IMR-90 (cell line): ENCODE measurements around the gene BMP7. TPM values are rescaled to one million over a fixed set of nuclear protein-coding genes. Genes with fewer than 3 reads are reported as not detected.

ENCODE experiments used
- ATAC-seq: fragments of 200-7000 bp; cut with Tn5 transposase; 2 replicates; pipeline ENCODE4 v1.9.1; 2020; ENCODE audit warnings: low read depth, mild to moderate bottlenecking, moderate library complexity
- BruUV-seq: library from RNA; stranded (reverse); fragments of 400-500 nt; replicated peaks from 2 replicates; lab custom pipeline; 2021; lab: Mats Ljungman, UMichigan
- CTCF ChIA-PET: fragments of 300-600 bp; formaldehyde crosslinking; extraction: SDS; loops from one replicate; lab custom pipeline; 2021; ENCODE audit warnings: antibody characterized with exemption; lab: Yijun Ruan, JAX
- POLR2A ChIA-PET: fragments of 300-600 bp; sonication (Branson Sonifier 250); formaldehyde crosslinking; loops from one replicate; lab custom pipeline; 2022; ENCODE audit warnings: antibody characterized with exemption; ENCODE audit not compliant: unreplicated experiment; lab: Charles Lee
- DNase-seq: peaks from one replicate; pipeline ENCODE4 v3.0.0; 2013
- H2AFZ ChIP-seq: replicated peaks from 2 replicates; pipeline ENCODE3; 2013; ENCODE audit warnings: low read length, mild to moderate bottlenecking; ENCODE audit not compliant: poor library complexity
- H2AK5ac ChIP-seq: 2 replicates; pipeline ENCODE4 v1.6.1; 2013; ENCODE audit warnings: low read depth, low read length, inconsistent platforms
- H2AK9ac ChIP-seq: replicated peaks from 2 replicates; pipeline ENCODE3; 2013; ENCODE audit warnings: mild to moderate bottlenecking, low read depth, low read length, moderate library complexity; ENCODE audit not compliant: poor library complexity
- H2BK120ac ChIP-seq: 2 replicates; pipeline ENCODE4 v1.6.1; 2013; ENCODE audit warnings: low read depth, low read length, inconsistent platforms
- H2BK15ac ChIP-seq: 3 replicates; pipeline ENCODE4 v1.6.1; 2013; ENCODE audit warnings: low read depth, low read length, inconsistent platforms
- H2BK20ac ChIP-seq: 2 replicates; pipeline ENCODE4 v1.6.1; 2013; ENCODE audit warnings: low read depth, mild to moderate bottlenecking, inconsistent platforms, low read length, moderate library complexity
- H2BK5ac ChIP-seq: 2 replicates; pipeline ENCODE4 v1.6.1; 2013; ENCODE audit warnings: mild to moderate bottlenecking, low read depth, low read length, inconsistent platforms; ENCODE audit not compliant: poor library complexity, severe bottlenecking
- H3K14ac ChIP-seq: replicated peaks from 2 replicates; pipeline ENCODE4 v1.6.1; 2013; ENCODE audit warnings: low read depth, low read length, inconsistent platforms
- H3K18ac ChIP-seq: 2 replicates; pipeline ENCODE4 v1.6.1; 2013; ENCODE audit warnings: low read depth, low read length, control low read depth
- H3K23ac ChIP-seq: 2 replicates; pipeline ENCODE4 v1.6.1; 2013; ENCODE audit warnings: low read depth, low read length, inconsistent platforms
- H3K27ac ChIP-seq: 2 replicates; pipeline ENCODE4 v1.5.1; 2013; ENCODE audit warnings: mild to moderate bottlenecking, control low read depth, low read length; ENCODE audit not compliant: insufficient read depth
- H3K27me3 ChIP-seq: 2 replicates; pipeline ENCODE4 v1.6.1; 2013; ENCODE audit warnings: low read length; ENCODE audit not compliant: control insufficient read depth, insufficient read depth
- H3K36me3 ChIP-seq: 2 replicates; pipeline ENCODE4 v1.6.1; 2013; ENCODE audit warnings: low read length, mixed read lengths; ENCODE audit not compliant: control insufficient read depth, insufficient read depth
- H3K4ac ChIP-seq: 2 replicates; pipeline ENCODE4 v1.6.1; 2013; ENCODE audit warnings: low read depth, low read length, inconsistent platforms
- H3K4me1 ChIP-seq: 2 replicates; pipeline ENCODE4 v1.6.1; 2013; ENCODE audit warnings: low read length, mixed read lengths; ENCODE audit not compliant: control insufficient read depth, insufficient read depth
- H3K4me2 ChIP-seq: 2 replicates; pipeline ENCODE4 v1.6.1; 2013; ENCODE audit warnings: low read depth, mild to moderate bottlenecking, control low read depth, low read length, moderate library complexity
- H3K4me3 ChIP-seq: 2 replicates; pipeline ENCODE4 v1.5.1; 2013; ENCODE audit warnings: low read depth, mild to moderate bottlenecking, control low read depth, low read length, moderate library complexity; ENCODE audit not compliant: insufficient read depth
- H3K56ac ChIP-seq: 2 replicates; pipeline ENCODE4 v1.6.1; 2013; ENCODE audit warnings: low read length, inconsistent platforms; ENCODE audit not compliant: insufficient read depth; ENCODE audit errors: extremely low read depth
- H3K79me1 ChIP-seq, 2 experiments: 2 replicates each; pipeline ENCODE4 v1.6.1; 2013; ENCODE audit warnings: low read length in 2 of 2, inconsistent platforms in 1 of 2, low read depth in 1 of 2
- H3K9ac ChIP-seq: 2 replicates; pipeline ENCODE4 v1.6.1; 2013; ENCODE audit warnings: low read depth, low read length, control low read depth
- H3K9me1 ChIP-seq: 2 replicates; pipeline ENCODE4 v1.6.1; 2013; ENCODE audit warnings: low read length, inconsistent platforms; ENCODE audit not compliant: insufficient read depth
- H3K9me3 ChIP-seq: 2 replicates; pipeline ENCODE4 v1.6.1; 2013; ENCODE audit warnings: low read length; ENCODE audit not compliant: control insufficient read depth, insufficient read depth
- H4K20me1 ChIP-seq: 2 replicates; pipeline ENCODE4 v1.6.1; 2013; ENCODE audit warnings: low read length, inconsistent platforms; ENCODE audit not compliant: insufficient read depth
- H4K5ac ChIP-seq: 2 replicates; pipeline ENCODE4 v1.6.1; 2013; ENCODE audit warnings: mild to moderate bottlenecking, low read depth, low read length, control low read depth
- H4K8ac ChIP-seq, 2 experiments: 2 replicates each; pipeline ENCODE4 v1.6.1; 2013; ENCODE audit warnings: low read depth in 2 of 2, low read length in 2 of 2, control low read depth in 1 of 2, inconsistent platforms in 1 of 2
- H4K91ac ChIP-seq: 2 replicates; pipeline ENCODE4 v1.6.1; 2013; ENCODE audit warnings: low read depth, low read length, inconsistent platforms; ENCODE audit not compliant: insufficient read depth
- BHLHE40 ChIP-seq: fragments of 150-350 bp; IDR thresholded peaks from 2 replicates; pipeline ENCODE4 v1.6.1; 2016; ENCODE audit warnings: mild to moderate bottlenecking, low read depth, low read length
- CHD1 ChIP-seq: IDR thresholded peaks from 2 replicates; pipeline ENCODE4 v1.6.1; 2012; ENCODE audit warnings: low read depth, low read length, improper control_type of control experiment
- CTCF ChIP-seq: conservative IDR thresholded peaks from 2 replicates; pipeline ENCODE4 v1.5.1; 2012; ENCODE audit warnings: mild to moderate bottlenecking, low read depth, low read length, improper control_type of control experiment
- ELK1 ChIP-seq: fragments of 150-350 bp; IDR thresholded peaks from 2 replicates; pipeline ENCODE4 v1.6.1; 2016; ENCODE audit warnings: low read depth, mild to moderate bottlenecking, low read length, moderate library complexity, borderline replicate concordance
- MAFK ChIP-seq: IDR thresholded peaks from 2 replicates; pipeline ENCODE4 v1.6.1; 2012; ENCODE audit warnings: low read depth, low read length, improper control_type of control experiment
- MAZ ChIP-seq: IDR thresholded peaks from 2 replicates; pipeline ENCODE4 v1.6.1; 2012; ENCODE audit warnings: low read depth, mild to moderate bottlenecking, low read length, improper control_type of control experiment, moderate library complexity, borderline replicate concordance
- MXI1 ChIP-seq: IDR thresholded peaks from 2 replicates; pipeline ENCODE4 v1.6.1; 2012; ENCODE audit warnings: low read depth, mild to moderate bottlenecking, low read length, moderate library complexity, borderline replicate concordance
- POLR2A ChIP-seq: IDR thresholded peaks from 2 replicates; pipeline ENCODE4 v1.6.1; 2012; ENCODE audit warnings: mild to moderate bottlenecking, low read depth, low read length
- RAD21 ChIP-seq: IDR thresholded peaks from 2 replicates; pipeline ENCODE4 v1.6.1; 2012; ENCODE audit warnings: low read length, improper control_type of control experiment
- RCOR1 ChIP-seq: IDR thresholded peaks from 2 replicates; pipeline ENCODE4 v1.6.1; 2012; ENCODE audit warnings: mild to moderate bottlenecking, low read length, improper control_type of control experiment; ENCODE audit not compliant: insufficient replicate concordance
- RFX5 ChIP-seq: IDR thresholded peaks from 2 replicates; pipeline ENCODE4 v1.8.0; 2012; ENCODE audit warnings: low read depth, mild to moderate bottlenecking, low read length, moderate library complexity
- SMC3 ChIP-seq: fragments of 150-350 bp; IDR thresholded peaks from 2 replicates; pipeline ENCODE4 v1.6.1; 2016; ENCODE audit warnings: low read depth, mild to moderate bottlenecking, antibody characterized with exemption, low read length, moderate library complexity
- WGBS, 2 experiments: methylation state at CpG; one replicate each; pipeline versions ENCODE4 v1.1.5 to v1.1.7; 2013; ENCODE audit warnings: missing lambda C conversion rate in 2 of 2; ENCODE audit not compliant: insufficient read length in 1 of 2; ENCODE audit errors: extremely low coverage in 2 of 2; 5-methylcytosine and 5-hydroxymethylcytosine counted together
- dilution Hi-C: fragments of 300-500 bp; cut with HindIII; formaldehyde crosslinking; loops from one replicate; pipeline ENCODE4 v1.14.3; 2018; ENCODE audit warnings: low sequenced_read_pairs; ENCODE audit not compliant: unreplicated experiment
- in situ Hi-C: fragments of 300-500 bp; cut with MboI; formaldehyde crosslinking; loops from 3 replicates; pipeline ENCODE4 v1.14.3; 2019; ENCODE audit warnings: low sequenced_read_pairs, inconsistent platforms, mixed read lengths
- intact Hi-C: fragments of 100-400 bp; cut with micrococcal nuclease; formaldehyde crosslinking; loops from 2 replicates; pipeline ENCODE4 v1.10.0; 2022
- polyA plus RNA-seq, 3 experiments: library from polyadenylated mRNA; depleted of rRNA; stranded (reverse); fragments of >200 nt; gene quantifications; 2 replicates each; pipeline ENCODE4 v1.2.3, GENCODE V29; 2012; ENCODE audit warnings: low replicate concordance in 1 of 3
- total RNA-seq: library from RNA; depleted of rRNA; stranded (reverse); fragments of >200 nt; gene quantifications from 2 replicates; pipeline ENCODE4 v1.2.3, GENCODE V29; 2012

Gene BMP7
- total and polyA plus RNA-seq, 2 of the 4 experiments (the other 2 are of a cell fraction), result not detected

- H3K27me3 ChIP-seq, result peaks cover 15% of the 10 kb centered on the region
- H3K9me1 ChIP-seq, result no peaks in the 10 kb centered on the region
- no peak for TF ChIP-seq RFX5
- no peak for TF ChIP-seq ELK1
- TF ChIP-seq RCOR1, result no peak
- no peak for TF ChIP-seq MAZ
- no peak for TF ChIP-seq RAD21
- TF ChIP-seq CHD1, result no peak
- TF ChIP-seq MXI1, result no peak
- no peak for TF ChIP-seq CTCF
- no peak for TF ChIP-seq BHLHE40
- no peak for TF ChIP-seq MAFK
- TF ChIP-seq POLR2A, result no peak
- no peak for TF ChIP-seq SMC3
- BruUV-seq, result no TSS peak
- POLR2A ChIA-PET, result no interaction called here
- intact Hi-C loops, result no loop called here
- H4K8ac ChIP-seq, result no peak overlapping the region
- CTCF ChIA-PET, result no interaction called here
- no peak overlapping the region for H2BK5ac ChIP-seq
- H2BK15ac ChIP-seq, result no peak overlapping the region
- DNase-seq (no peak), ATAC-seq (no peak)
- H2AK5ac ChIP-seq, result no peak overlapping the region
- no peak overlapping the region for H3K23ac ChIP-seq
- H2BK120ac ChIP-seq, result no peak overlapping the region
- no peak overlapping the region for H3K18ac ChIP-seq
- H4K20me1 ChIP-seq, result no peaks in the 10 kb centered on the region
- H3K79me1 ChIP-seq, result no peaks in the 10 kb centered on the region
- dilution Hi-C loops, result no loop called here
- no peak overlapping the region for H2AFZ ChIP-seq
- H3K9me3 ChIP-seq, result no peaks in the 10 kb centered on the region
- H3K36me3 ChIP-seq, result no peaks in the 10 kb centered on the region
- no peak overlapping the region for H3K56ac ChIP-seq
- H3K4me2 ChIP-seq, result no peak overlapping the region
- in situ Hi-C loops, result no loop called here
- no peak overlapping the region for H2BK20ac ChIP-seq
- H2AK9ac ChIP-seq, result peak overlapping the region; percentile 42
- H4K91ac ChIP-seq, result no peak overlapping the region
- no peak overlapping the region for H3K14ac ChIP-seq
- H3K9ac ChIP-seq, result no peak overlapping the region
- no peak overlapping the region for H3K27ac ChIP-seq
- H3K4me1 ChIP-seq, result peaks cover 2% of the 10 kb centered on the region; the same call in 1 of the 2 replicates
- no peak overlapping the region for H4K5ac ChIP-seq
- H3K4ac ChIP-seq, result no peak overlapping the region
- no peak overlapping the region for H3K4me3 ChIP-seq
- WGBS, 2 experiments, result no CpG with 5 or more reads among the region's 2 CpGs
Observed at GRCh38 chr20:57292611-57293010, 26.2 kb upstream of the BMP7 start.
